Keratinocyte (primary cell): ENCODE results near the gene HDAC1. TPM values are rescaled to one million over a fixed set of nuclear protein-coding genes. Genes with fewer than 3 reads are reported as not detected.
"Not testable (repeated sequence)": the region's sequence is repeated elsewhere in the genome, so short reads cannot be mapped to it uniquely, and the experiment has no call there.

Experiments used
- DNase-seq: peaks from one replicate; pipeline ENCODE4 v3.0.0-alpha.2; 2011; ENCODE audit warnings: low read depth, missing footprints, low spot score
- FAIRE-seq: peaks from 2 replicates; lab custom pipeline; 2011; peaks lifted over from hg19 to GRCh38; lab: Jason Lieb, UNC
- H2AFZ ChIP-seq: 2 replicates; pipeline ENCODE4 v1.6.0; 2012; ENCODE audit warnings: low read length, control low read depth, inconsistent platforms; ENCODE audit not compliant: control insufficient read depth
- H3K27ac ChIP-seq: 2 replicates; pipeline ENCODE4 v1.5.1; 2011; ENCODE audit warnings: low read length; ENCODE audit not compliant: control insufficient read depth, insufficient read depth
- H3K27me3 ChIP-seq: 3 replicates; pipeline ENCODE4 v1.6.0; 2011; ENCODE audit warnings: low read length; ENCODE audit not compliant: control insufficient read depth, insufficient read depth; ENCODE audit errors: extremely low read depth
- H3K36me3 ChIP-seq, 2 experiments: 2 replicates in 1 of 2; 3 replicates in 1 of 2; pipeline ENCODE4 v1.5.1; 2011; ENCODE audit warnings: low read length in 2 of 2, mild to moderate bottlenecking in 1 of 2; ENCODE audit not compliant: control insufficient read depth in 2 of 2, insufficient read depth in 2 of 2; ENCODE audit errors: extremely low read depth in 1 of 2
- H3K4me1 ChIP-seq: 3 replicates; pipeline ENCODE4 v1.5.1; 2011; ENCODE audit warnings: low read length; ENCODE audit not compliant: control insufficient read depth, insufficient read depth; ENCODE audit errors: extremely low read depth
- H3K4me2 ChIP-seq: 3 replicates; pipeline ENCODE4 v1.6.0; 2011; ENCODE audit warnings: low read depth, low read length; ENCODE audit not compliant: control insufficient read depth, insufficient read depth; ENCODE audit errors: extremely low read depth
- H3K4me3 ChIP-seq, 3 experiments: fragments of 200-600 bp in 1 of 3; sonication (generic) in 1 of 3; 2 replicates in 2 of 3; 3 replicates in 1 of 3; pipeline ENCODE4 v1.5.1; 2011 to 2016; ENCODE audit warnings: low read length in 3 of 3, mild to moderate bottlenecking in 3 of 3, control low read depth in 2 of 3, inconsistent platforms in 1 of 3, low read depth in 1 of 3, mixed read lengths in 1 of 3, mixed run types in 1 of 3, moderate library complexity in 1 of 3; ENCODE audit not compliant: control insufficient read depth in 2 of 3, insufficient read depth in 2 of 3; ENCODE audit errors: extremely low read depth in 1 of 3
- H3K79me2 ChIP-seq: 2 replicates; pipeline ENCODE4 v1.6.0; 2012; ENCODE audit warnings: low read length; ENCODE audit not compliant: control insufficient read depth, insufficient read depth
- H3K9ac ChIP-seq: 3 replicates; pipeline ENCODE4 v1.6.0; 2011; ENCODE audit warnings: low read length; ENCODE audit not compliant: control insufficient read depth, insufficient read depth; ENCODE audit errors: extremely low read depth
- H3K9me1 ChIP-seq: 3 replicates; pipeline ENCODE4 v1.6.0; 2011; ENCODE audit warnings: low read length; ENCODE audit not compliant: control insufficient read depth, insufficient read depth; ENCODE audit errors: extremely low read depth
- H3K9me3 ChIP-seq: 2 replicates; pipeline ENCODE4 v1.5.1; 2012; ENCODE audit warnings: low read depth, low read length; ENCODE audit not compliant: control insufficient read depth
- H4K20me1 ChIP-seq: 3 replicates; pipeline ENCODE4 v1.6.0; 2011; ENCODE audit warnings: low read length; ENCODE audit not compliant: control insufficient read depth, insufficient read depth; ENCODE audit errors: extremely low read depth
- EZH2 ChIP-seq: IDR thresholded peaks from one replicate; pipeline ENCODE4 v1.6.1; 2012; ENCODE audit warnings: inconsistent platforms, mild to moderate bottlenecking, low read length, moderate library complexity
- dilution Hi-C: fragments of 300-500 bp; cut with MboI; formaldehyde crosslinking; loops from one replicate; pipeline ENCODE4 v1.7.0; 2020; ENCODE audit warnings: low sequenced_read_pairs; ENCODE audit not compliant: extremely low pct_ligation_motif_present
- polyA plus RNA-seq, 5 experiments: library from polyadenylated mRNA; depleted of rRNA in 3 of 5; stranded (reverse) in 3 of 5; stranded (forward) in 1 of 5; unstranded in 1 of 5; fragments of >200 nt; gene quantifications; 1 replicate in 1 of 5; 2 replicates in 3 of 5; 3 replicates in 1 of 5; pipeline versions ENCODE4 v1.2.1 to v1.2.3, GENCODE V29; 2011 to 2012; ENCODE audit warnings: missing spikeins in 2 of 5, low read depth in 1 of 5, low replicate concordance in 1 of 5
- TF ChIP-seq, protein P1 (sequence below), 3 experiments: IDR thresholded peaks in 1 of 3; conservative IDR thresholded peaks in 1 of 3; optimal IDR thresholded peaks in 1 of 3; 2 replicates in 2 of 3; 3 replicates in 1 of 3; pipeline versions ENCODE3 to v1.5.1; 2011; ENCODE audit warnings: low read length in 3 of 3, mild to moderate bottlenecking in 3 of 3, moderate library complexity in 2 of 3, control low read depth in 1 of 3, inconsistent platforms in 1 of 3; ENCODE audit not compliant: insufficient read depth in 2 of 3; ENCODE audit errors: extremely low read depth in 1 of 3

HDAC1 gene
- polyA plus RNA-seq, 1 donor (not counting 4 experiments of a cell fraction or from before 2014, with no cell fraction given), result 198 TPM

DNA sequence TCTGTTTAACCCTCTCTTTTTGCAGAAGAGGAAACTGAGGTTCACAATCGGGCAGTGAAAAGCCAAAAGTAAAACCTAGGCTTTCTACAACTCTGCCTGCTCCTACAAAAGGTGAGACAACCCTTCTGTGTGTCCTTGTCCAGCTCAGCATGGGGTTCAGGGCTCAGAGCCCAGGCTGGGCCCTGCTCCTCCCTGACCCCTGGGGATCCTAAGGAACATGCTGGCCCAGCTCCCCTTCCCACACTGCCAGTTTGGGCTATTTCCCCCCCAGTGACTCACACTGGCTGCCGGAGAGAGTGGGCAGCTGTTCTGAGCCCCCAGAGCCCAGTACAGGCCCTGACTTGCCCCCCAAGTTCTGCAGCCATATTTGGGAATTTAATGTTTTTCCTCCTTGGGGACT is 61.5 kb downstream of the HDAC1 start:
- Histone ChIP-seq H3K9me1 (no peaks in the 10 kb centered on the region), H3K9ac (no peak overlapping the region), H3K36me3 (peaks cover 0 to 4% of the 10 kb centered on the region in 2 experiments), H2AFZ (no peak overlapping the region), H3K4me3 (no peak overlapping the region), H4K20me1 (no peaks in the 10 kb centered on the region), H3K4me2 (peak overlapping the region; percentile 22), H3K27ac (no peak overlapping the region), H3K9me3 (no peaks in the 10 kb centered on the region), H3K79me2 (no peaks in the 10 kb centered on the region), H3K27me3 (no peaks in the 10 kb centered on the region), H3K4me1 (peaks cover 21% of the 10 kb centered on the region)
- TF ChIP-seq EZH2, result no peak
- TF ChIP-seq, protein P1, sequence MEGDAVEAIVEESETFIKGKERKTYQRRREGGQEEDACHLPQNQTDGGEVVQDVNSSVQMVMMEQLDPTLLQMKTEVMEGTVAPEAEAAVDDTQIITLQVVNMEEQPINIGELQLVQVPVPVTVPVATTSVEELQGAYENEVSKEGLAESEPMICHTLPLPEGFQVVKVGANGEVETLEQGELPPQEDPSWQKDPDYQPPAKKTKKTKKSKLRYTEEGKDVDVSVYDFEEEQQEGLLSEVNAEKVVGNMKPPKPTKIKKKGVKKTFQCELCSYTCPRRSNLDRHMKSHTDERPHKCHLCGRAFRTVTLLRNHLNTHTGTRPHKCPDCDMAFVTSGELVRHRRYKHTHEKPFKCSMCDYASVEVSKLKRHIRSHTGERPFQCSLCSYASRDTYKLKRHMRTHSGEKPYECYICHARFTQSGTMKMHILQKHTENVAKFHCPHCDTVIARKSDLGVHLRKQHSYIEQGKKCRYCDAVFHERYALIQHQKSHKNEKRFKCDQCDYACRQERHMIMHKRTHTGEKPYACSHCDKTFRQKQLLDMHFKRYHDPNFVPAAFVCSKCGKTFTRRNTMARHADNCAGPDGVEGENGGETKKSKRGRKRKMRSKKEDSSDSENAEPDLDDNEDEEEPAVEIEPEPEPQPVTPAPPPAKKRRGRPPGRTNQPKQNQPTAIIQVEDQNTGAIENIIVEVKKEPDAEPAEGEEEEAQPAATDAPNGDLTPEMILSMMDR (optimal IDR thresholded peaks at IDR 0.05 in 1 of 3, IDR thresholded peaks at IDR 0.05 in 1 of 3, conservative IDR thresholded peaks at IDR 0.05 in 1 of 3; ENCODE audit: extremely low read depth in 1 of 3, insufficient read depth in 2 of 3, low read length in 3 of 3), result no peak
- DNase-seq (no peak), FAIRE-seq (no peak)
- dilution Hi-C loops, result no loop called here

DNA sequence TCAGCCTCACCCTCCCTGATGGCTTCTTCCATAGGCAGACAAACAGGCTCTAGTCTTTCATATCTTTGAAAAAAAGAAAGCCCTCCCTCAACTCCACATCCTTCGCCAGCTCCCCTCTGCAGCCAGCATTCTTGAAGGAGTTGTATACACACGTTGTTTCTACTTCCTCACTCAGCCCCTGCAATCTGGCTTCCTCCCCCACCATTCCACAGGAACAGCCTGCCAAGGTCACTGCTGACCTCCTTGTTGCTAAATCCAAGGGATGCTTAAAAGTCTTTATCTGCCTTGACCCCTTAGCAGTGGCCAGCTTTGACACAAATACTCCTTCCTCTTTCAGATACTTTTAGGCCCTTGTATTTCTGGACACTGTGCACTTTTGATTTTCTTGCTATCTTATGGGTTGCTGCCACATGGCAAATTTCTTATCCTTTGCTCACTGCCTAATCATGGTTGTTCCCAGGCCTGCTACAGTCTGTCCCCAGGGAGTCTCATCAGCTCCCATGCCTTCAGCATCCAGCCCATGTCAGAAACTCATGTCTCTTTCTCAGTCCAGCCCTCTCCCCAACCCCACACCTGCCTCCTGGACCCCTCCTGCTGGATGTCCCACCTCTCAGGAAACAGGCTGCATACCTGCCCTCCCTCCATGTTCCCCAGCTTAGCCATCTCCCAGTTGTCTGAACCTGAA is 62.1 kb downstream of the HDAC1 start:
- no peak for FAIRE-seq
- DNase-seq, result no peak
- dilution Hi-C loops, result no loop called here
- Histone ChIP-seq H3K27me3 (no peaks in the 10 kb centered on the region), H3K9ac (no peak overlapping the region), H3K4me3 (no peak overlapping the region), H3K79me2 (no peaks in the 10 kb centered on the region), H3K36me3 (peaks cover 0 to 4% of the 10 kb centered on the region in 2 experiments), H3K27ac (no peak overlapping the region), H3K4me2 (no peak overlapping the region), H3K9me1 (no peaks in the 10 kb centered on the region), H4K20me1 (no peaks in the 10 kb centered on the region), H3K9me3 (no peaks in the 10 kb centered on the region), H3K4me1 (peaks cover 21% of the 10 kb centered on the region), H2AFZ (no peak overlapping the region)
- TF ChIP-seq, protein P1 (optimal IDR thresholded peaks at IDR 0.05 in 1 of 3, IDR thresholded peaks at IDR 0.05 in 1 of 3, conservative IDR thresholded peaks at IDR 0.05 in 1 of 3; ENCODE audit: extremely low read depth in 1 of 3, insufficient read depth in 2 of 3, low read length in 3 of 3), result no peak
- no peak for TF ChIP-seq EZH2

DNA sequence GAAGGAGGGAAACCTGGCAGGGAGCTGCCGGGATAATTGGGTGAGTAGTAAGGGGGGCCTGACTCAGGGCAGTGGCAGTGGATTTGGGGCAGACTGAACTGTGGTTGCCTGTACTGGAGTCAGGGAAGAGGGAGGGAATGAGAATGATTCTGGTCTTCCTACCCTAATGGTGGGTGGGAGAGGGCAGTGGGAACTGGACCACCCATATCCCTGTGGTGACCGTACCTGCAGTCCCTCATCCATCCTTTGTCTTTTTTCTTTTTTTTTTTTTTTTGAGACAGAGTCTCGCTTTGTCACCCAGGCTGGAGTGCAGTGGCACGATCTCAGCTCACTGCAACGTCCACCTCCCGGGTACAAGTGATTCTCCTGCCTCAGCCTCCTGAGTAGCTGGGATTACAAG is 63.9 kb downstream of the HDAC1 start:
- H3K36me3 ChIP-seq, H3K4me2 ChIP-seq, H3K9me3 ChIP-seq, H2AFZ ChIP-seq, FAIRE-seq, H3K9ac ChIP-seq, H3K79me2 ChIP-seq, dilution Hi-C loops, DNase-seq, H3K4me3 ChIP-seq, H3K9me1 ChIP-seq, H3K27me3 ChIP-seq, H4K20me1 ChIP-seq, H3K27ac ChIP-seq: not testable (repeated sequence)
- H3K4me1 ChIP-seq, result peaks cover 21% of the 10 kb centered on the region
